Smooth muscle cell (in vitro differentiated cells): ENCODE results near the gene TMPRSS5. TPM values are rescaled to one million over a fixed set of nuclear protein-coding genes. Genes with fewer than 3 reads are reported as not detected.

Experiments used
- DNase-seq: peaks from one replicate; lab custom pipeline; 2025; ENCODE audit not compliant: unreplicated experiment; lab: John Stamatoyannopoulos, UW
- H2AFZ ChIP-seq: fragments of 200-600 bp; sonication (generic); 2 replicates; pipeline ENCODE4 v1.6.0; 2016; ENCODE audit warnings: antibody characterized with exemption, low read depth, mild to moderate bottlenecking
- H3F3A ChIP-seq: fragments of 200-600 bp; sonication (generic); 2 replicates; pipeline ENCODE4 v1.6.0; 2017; ENCODE audit warnings: antibody characterized with exemption, low read depth
- H3K27ac ChIP-seq: fragments of 200-600 bp; sonication (generic); 2 replicates; pipeline ENCODE4 v1.5.1; 2016; ENCODE audit warnings: low read depth, mild to moderate bottlenecking
- H3K27me3 ChIP-seq: fragments of 200-600 bp; sonication (generic); 2 replicates; pipeline ENCODE4 v1.6.1; 2016; ENCODE audit warnings: low read depth, mild to moderate bottlenecking
- H3K36me3 ChIP-seq: fragments of 200-600 bp; sonication (generic); 2 replicates; pipeline ENCODE4 v1.5.1; 2016; ENCODE audit warnings: low read depth
- H3K4me1 ChIP-seq: fragments of 200-600 bp; sonication (generic); 2 replicates; pipeline ENCODE4 v1.5.1; 2016; ENCODE audit warnings: low read depth
- H3K4me2 ChIP-seq: fragments of 200-600 bp; sonication (generic); 2 replicates; pipeline ENCODE4 v1.6.0; 2016; ENCODE audit warnings: mild to moderate bottlenecking
- H3K4me3 ChIP-seq: fragments of 200-600 bp; sonication (generic); 2 replicates; pipeline ENCODE4 v1.5.1; 2016; ENCODE audit warnings: mild to moderate bottlenecking
- H3K79me2 ChIP-seq: fragments of 200-600 bp; sonication (generic); 2 replicates; pipeline ENCODE4 v1.6.0; 2016; ENCODE audit warnings: low read depth, mild to moderate bottlenecking
- H3K9ac ChIP-seq: fragments of 200-600 bp; sonication (generic); 2 replicates; pipeline ENCODE4 v1.6.0; 2016; ENCODE audit warnings: low read depth
- H3K9me3 ChIP-seq: fragments of 200-600 bp; sonication (generic); replicated peaks from 2 replicates; pipeline ENCODE4 v1.5.1; 2016; ENCODE audit warnings: low read depth
- H4K20me1 ChIP-seq: fragments of 200-600 bp; sonication (generic); 2 replicates; pipeline ENCODE4 v1.6.0; 2016; ENCODE audit warnings: low read depth
- WGBS: methylation state at CpG from one replicate; pipeline ENCODE4 v1.1.7; 2016; ENCODE audit warnings: low lambda C conversion rate; 5-methylcytosine and 5-hydroxymethylcytosine counted together
- polyA plus RNA-seq: library from polyadenylated mRNA; unstranded; fragments of >200 nt; fragmentation: Nextera tagmentation; extraction: Ambion mirVana; gene quantifications from 2 replicates; pipeline ENCODE4 v1.2.1, GENCODE V29; 2016
- total RNA-seq: library from RNA; depleted of rRNA; stranded (reverse); fragments of >200 nt; gene quantifications from 2 replicates; pipeline ENCODE4 v1.2.3, GENCODE V29; 2014
- TF ChIP-seq, protein P1 (sequence below): fragments of 200-600 bp; sonication (generic); IDR thresholded peaks from 2 replicates; pipeline ENCODE4 v1.5.1; 2017; ENCODE audit warnings: borderline replicate concordance, mild to moderate bottlenecking, antibody characterized with exemption; ENCODE audit not compliant: insufficient read depth, poor library complexity, severe bottlenecking

The TMPRSS5 gene
- total and polyA plus RNA-seq, 2 experiments from 2014 or later = 0.43 TPM; not detected in 1

- Histone ChIP-seq H4K20me1 (no peaks in the 10 kb centered on the region), H3K79me2 (no peaks in the 10 kb centered on the region)
- TF ChIP-seq, protein P1, sequence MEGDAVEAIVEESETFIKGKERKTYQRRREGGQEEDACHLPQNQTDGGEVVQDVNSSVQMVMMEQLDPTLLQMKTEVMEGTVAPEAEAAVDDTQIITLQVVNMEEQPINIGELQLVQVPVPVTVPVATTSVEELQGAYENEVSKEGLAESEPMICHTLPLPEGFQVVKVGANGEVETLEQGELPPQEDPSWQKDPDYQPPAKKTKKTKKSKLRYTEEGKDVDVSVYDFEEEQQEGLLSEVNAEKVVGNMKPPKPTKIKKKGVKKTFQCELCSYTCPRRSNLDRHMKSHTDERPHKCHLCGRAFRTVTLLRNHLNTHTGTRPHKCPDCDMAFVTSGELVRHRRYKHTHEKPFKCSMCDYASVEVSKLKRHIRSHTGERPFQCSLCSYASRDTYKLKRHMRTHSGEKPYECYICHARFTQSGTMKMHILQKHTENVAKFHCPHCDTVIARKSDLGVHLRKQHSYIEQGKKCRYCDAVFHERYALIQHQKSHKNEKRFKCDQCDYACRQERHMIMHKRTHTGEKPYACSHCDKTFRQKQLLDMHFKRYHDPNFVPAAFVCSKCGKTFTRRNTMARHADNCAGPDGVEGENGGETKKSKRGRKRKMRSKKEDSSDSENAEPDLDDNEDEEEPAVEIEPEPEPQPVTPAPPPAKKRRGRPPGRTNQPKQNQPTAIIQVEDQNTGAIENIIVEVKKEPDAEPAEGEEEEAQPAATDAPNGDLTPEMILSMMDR = no peak
These were observed 55.1 kb downstream of the TMPRSS5 start for GRCh38 chr11:113651023-113651422.

DNA sequence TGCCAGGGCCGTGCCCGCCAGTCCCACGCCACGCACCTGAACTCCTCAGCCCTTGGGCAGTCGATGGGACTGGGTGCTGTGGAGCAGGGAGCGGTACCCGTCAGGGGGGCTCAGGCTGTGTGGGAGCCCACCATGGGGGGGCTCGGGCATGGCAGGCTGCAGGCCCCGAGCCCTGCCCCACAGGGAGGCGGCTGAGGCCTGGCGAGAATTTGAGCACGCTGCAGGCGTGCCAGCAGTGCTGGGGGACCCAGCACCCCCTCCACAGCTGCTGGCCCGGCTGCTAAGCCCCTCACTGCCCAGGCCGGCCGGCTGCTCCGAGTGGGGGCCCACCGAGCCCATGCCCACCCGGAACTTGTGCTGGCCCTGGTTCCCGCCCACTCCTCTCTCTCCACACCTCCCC lies 56.8 kb downstream of the TMPRSS5 start:
- 95% methylated on average over 20 of the region's 20 CpGs for WGBS
- Histone ChIP-seq H3K36me3 (no peaks in the 10 kb centered on the region), H3K9ac (no peak overlapping the region), H4K20me1 (no peaks in the 10 kb centered on the region), H3K27ac (no peak overlapping the region), H3K9me3 (no peaks in the 10 kb centered on the region), H3K4me3 (no peak overlapping the region), H3K4me2 (no peak overlapping the region), H3K79me2 (no peaks in the 10 kb centered on the region), H3K27me3 (no peaks in the 10 kb centered on the region), H3F3A (no peaks in the 10 kb centered on the region), H3K4me1 (no peaks in the 10 kb centered on the region), H2AFZ (no peak overlapping the region)
- no peak for DNase-seq
- TF ChIP-seq, protein P1 = no peak

More at GRCh38 chr11:113651023-113651422, 55.1 kb downstream of the TMPRSS5 start:
- 94% methylated on average over 5 of the region's 5 CpGs for WGBS
- no peaks in the 10 kb centered on the region for H3K9me3 ChIP-seq
- H3K27ac ChIP-seq = no peak overlapping the region
- no peaks in the 10 kb centered on the region for H3K4me1 ChIP-seq
- no peaks in the 10 kb centered on the region for H3K36me3 ChIP-seq
- H3K9ac ChIP-seq = no peak overlapping the region
- no peak overlapping the region for H2AFZ ChIP-seq
- no peaks in the 10 kb centered on the region for H3F3A ChIP-seq
- no peak overlapping the region for H3K4me3 ChIP-seq
- H3K27me3 ChIP-seq = no peaks in the 10 kb centered on the region
- DNase-seq = no peak
- no peak overlapping the region for H3K4me2 ChIP-seq

DNA sequence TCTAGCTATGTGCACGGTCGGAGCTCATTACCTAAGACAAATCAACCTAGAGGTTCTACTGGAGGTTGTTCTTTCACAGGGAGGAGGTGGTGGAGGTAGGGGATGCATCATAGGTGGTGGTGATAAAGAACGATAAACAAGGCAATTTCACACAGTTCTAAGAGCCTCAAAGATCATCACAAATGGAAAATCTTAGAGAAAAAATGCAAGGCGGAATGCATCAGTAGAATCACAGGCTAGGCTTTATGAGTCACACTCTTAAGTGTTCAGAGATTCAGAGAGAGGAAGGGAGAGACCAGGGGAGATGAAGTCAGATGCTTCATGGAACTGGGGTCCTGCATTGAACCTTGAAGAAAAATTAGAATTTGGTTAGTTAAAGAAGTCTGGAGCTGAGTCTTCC lies 58.3 kb downstream of the TMPRSS5 start:
- Histone ChIP-seq H3K27ac (no peak overlapping the region), H3K79me2 (no peaks in the 10 kb centered on the region), H3K4me1 (no peaks in the 10 kb centered on the region), H3K9me3 (no peaks in the 10 kb centered on the region), H2AFZ (no peak overlapping the region), H3K27me3 (no peaks in the 10 kb centered on the region), H3K4me2 (no peak overlapping the region), H3K36me3 (no peaks in the 10 kb centered on the region), H3K4me3 (no peak overlapping the region), H3K9ac (no peak overlapping the region), H4K20me1 (no peaks in the 10 kb centered on the region), H3F3A (no peaks in the 10 kb centered on the region)
- TF ChIP-seq, protein P1 = no peak
- 67% methylated on average over 4 of the region's 4 CpGs for WGBS
- DNase-seq = no peak

DNA sequence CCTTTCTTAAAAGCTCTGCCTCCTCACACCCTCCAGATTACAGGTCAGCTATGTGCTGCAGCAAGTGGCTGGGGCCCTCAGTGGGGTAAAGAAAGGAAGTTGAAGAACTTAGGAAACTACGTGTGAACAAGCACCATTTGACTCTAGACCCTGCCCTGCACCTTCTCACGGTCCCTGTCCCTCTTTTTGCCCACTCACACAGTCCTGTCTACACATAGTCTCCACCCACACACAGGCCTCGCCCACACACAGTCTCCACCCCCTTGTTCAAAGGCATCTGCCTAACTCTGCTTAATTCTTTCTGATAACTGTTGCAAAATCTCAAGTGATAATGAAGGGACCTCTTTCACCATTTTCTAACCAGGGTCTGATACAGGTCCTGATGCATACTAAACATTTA lies 59.0 kb downstream of the TMPRSS5 start:
- TF ChIP-seq, protein P1 = no peak
- WGBS = 78% methylated on average over 3 of the region's 3 CpGs
- H3K27me3 ChIP-seq = no peaks in the 10 kb centered on the region

More for the DNA sequence above, 59.0 kb downstream of the TMPRSS5 start:
- Histone ChIP-seq H3K27ac (no peak overlapping the region), H3K4me1 (no peaks in the 10 kb centered on the region), H3K4me3 (no peak overlapping the region), H3F3A (no peaks in the 10 kb centered on the region), H3K9me3 (no peaks in the 10 kb centered on the region), H2AFZ (no peak overlapping the region), H3K36me3 (no peaks in the 10 kb centered on the region), H4K20me1 (no peaks in the 10 kb centered on the region), H3K4me2 (no peak overlapping the region), H3K9ac (no peak overlapping the region), H3K79me2 (no peaks in the 10 kb centered on the region)
- no peak for DNase-seq
